GM12878 (cell line): ENCODE results near the gene UBE2C. TPM values are rescaled to one million over a fixed set of nuclear protein-coding genes. Genes with fewer than 3 reads are reported as not detected.

Source experiments
- ATAC-seq: fragments of 200-7000 bp; cut with Tn5 transposase; 3 replicates; pipeline ENCODE4 v1.9.1; 2020; ENCODE audit warnings: mild to moderate bottlenecking, moderate library complexity
- BruUV-seq: library from RNA; stranded (reverse); fragments of 400-500 nt; replicated peaks from 2 replicates; lab custom pipeline; 2021; lab: Mats Ljungman, UMichigan
- CTCF ChIA-PET: fragments of 300-600 bp; sonication (Branson Sonifier 250); formaldehyde crosslinking; extraction: SDS; loops from one replicate; lab custom pipeline; 2021; ENCODE audit warnings: inconsistent platforms; lab: Yijun Ruan, JAX
- POLR2A ChIA-PET: fragments of 350-600 bp; formaldehyde crosslinking; extraction: SDS; loops from one replicate; lab custom pipeline; 2021; ENCODE audit warnings: inconsistent platforms; lab: Charles Lee
- RAD21 ChIA-PET: fragments of 300-600 bp; sonication (Branson Sonifier 250); formaldehyde crosslinking; loops from one replicate; lab custom pipeline; 2023; ENCODE audit warnings: antibody characterized with exemption; ENCODE audit not compliant: unreplicated experiment; lab: Charles Lee
- SMC1A ChIA-PET: fragments of 300-600 bp; sonication (Branson Sonifier 250); formaldehyde crosslinking; loops from one replicate; lab custom pipeline; 2023; ENCODE audit not compliant: unreplicated experiment, uncharacterized antibody; lab: Charles Lee
- DNase-seq: peaks from one replicate; pipeline ENCODE4 v3.0.0-alpha.2; 2011; ENCODE audit warnings: low read depth, low spot score
- FAIRE-seq: peaks from 3 replicates; lab custom pipeline; 2011; peaks lifted over from hg19 to GRCh38; lab: Jason Lieb, UNC
- H2AFZ ChIP-seq: 2 replicates; pipeline ENCODE4 v1.6.0; 2011; ENCODE audit warnings: low read depth, low read length, control low read depth; ENCODE audit not compliant: control insufficient read depth
- H3K27ac ChIP-seq: 2 replicates; pipeline ENCODE4 v1.5.1; 2011; ENCODE audit warnings: control low read depth; ENCODE audit not compliant: control insufficient read depth, insufficient read depth
- H3K27me3 ChIP-seq, 2 experiments: replicated peaks in 1 of 2; 2 replicates each; pipeline versions ENCODE4 v1.6.0 to v1.6.1; 2011; ENCODE audit warnings: low read length in 1 of 2; ENCODE audit not compliant: control insufficient read depth in 2 of 2, insufficient read depth in 2 of 2
- H3K36me3 ChIP-seq, 2 experiments: 2 replicates each; pipeline ENCODE4 v1.5.1; 2011; ENCODE audit warnings: low read length in 1 of 2; ENCODE audit not compliant: control insufficient read depth in 2 of 2, insufficient read depth in 2 of 2
- H3K4me1 ChIP-seq: 2 replicates; pipeline ENCODE4 v1.6.1; 2011; ENCODE audit warnings: mild to moderate bottlenecking, low read length, moderate library complexity, mixed read lengths; ENCODE audit not compliant: control insufficient read depth, insufficient read depth
- H3K4me2 ChIP-seq: 2 replicates; pipeline ENCODE4 v1.6.0; 2011; ENCODE audit warnings: control low read depth; ENCODE audit not compliant: control insufficient read depth, insufficient read depth
- H3K4me3 ChIP-seq: fragments of 200-600 bp; sonication (generic); 2 replicates; pipeline ENCODE4 v1.5.1; 2016
- H3K79me2 ChIP-seq: 2 replicates; pipeline ENCODE4 v1.6.0; 2011; ENCODE audit warnings: low read length; ENCODE audit not compliant: control insufficient read depth, insufficient read depth
- H3K9ac ChIP-seq: 2 replicates; pipeline ENCODE4 v1.8.0; 2011; ENCODE audit warnings: low read length, control low read depth, mixed read lengths; ENCODE audit not compliant: control insufficient read depth, insufficient read depth
- H3K9me3 ChIP-seq: replicated peaks from 3 replicates; pipeline ENCODE4 v1.5.1; 2011; ENCODE audit warnings: mild to moderate bottlenecking, low read length; ENCODE audit not compliant: control insufficient read depth, insufficient read depth
- H4K20me1 ChIP-seq: 2 replicates; pipeline ENCODE4 v1.6.0; 2011; ENCODE audit not compliant: control insufficient read depth, insufficient read depth
- ATF7 ChIP-seq: fragments of 450-650 bp; IDR thresholded peaks from 2 replicates; pipeline ENCODE4 v1.6.1; 2016; ENCODE audit warnings: low read depth, mild to moderate bottlenecking
- POLR2A ChIP-seq: IDR thresholded peaks from 2 replicates; pipeline ENCODE4 v1.6.1; 2011; ENCODE audit warnings: low read depth, mild to moderate bottlenecking, low read length
- TBL1XR1 ChIP-seq: IDR thresholded peaks from 2 replicates; pipeline ENCODE4 v1.6.1; 2012; ENCODE audit warnings: low read depth, low read length, improper control_type of control experiment
- ZNF384 ChIP-seq: IDR thresholded peaks from 2 replicates; pipeline ENCODE4 v1.6.1; 2012; ENCODE audit warnings: low read depth, mild to moderate bottlenecking, low read length, improper control_type of control experiment, borderline replicate concordance
- WGBS: methylation state at CpG from one replicate; pipeline ENCODE4 v1.1.6; 2016; ENCODE audit warnings: low lambda C conversion rate; ENCODE audit not compliant: insufficient replicate concordance, insufficient coverage; ENCODE audit errors: missing lambda C conversion rate; 5-methylcytosine and 5-hydroxymethylcytosine counted together
- in situ Hi-C: fragments of 300-500 bp; cut with MboI; formaldehyde crosslinking; loops from 9 replicates; pipeline ENCODE4 v1.14.3; 2018; ENCODE audit warnings: mixed read lengths
- intact Hi-C: fragments of 100-400 bp; cut with micrococcal nuclease; formaldehyde crosslinking; loops from one replicate; pipeline ENCODE4 v1.14.2; 2022; ENCODE audit not compliant: unreplicated experiment
- polyA plus RNA-seq, 11 experiments: library from polyadenylated mRNA; depleted of rRNA in 4 of 11; unstranded in 6 of 11; stranded (reverse) in 5 of 11; fragments of >200 nt; fragmentation: Nextera tagmentation in 4 of 11; fragmentation: Illumina TruSeq in 1 of 11; extraction: Ambion mirVana in 4 of 11; extraction: Trizol in 1 of 11; gene quantifications; 1 replicate in 1 of 11; 2 replicates in 10 of 11; pipeline versions ENCODE4 v1.2.1 to v1.2.3, GENCODE V29; 2011 to 2016; ENCODE audit warnings: inconsistent platforms in 2 of 11, missing spikeins in 2 of 11, low read depth in 1 of 11
- total RNA-seq, 4 experiments: library from RNA; depleted of rRNA in 3 of 4; stranded (reverse); fragments of >200 nt in 3 of 4; fragmentation: Illumina TruSeq in 1 of 4; extraction: Trizol in 1 of 4; gene quantifications; 2 replicates each; pipeline versions ENCODE4 v1.2.1 to v1.2.3, GENCODE V29; 2013 to 2021
- TF ChIP-seq, protein P1 (sequence below): fragments of 150-350 bp; IDR thresholded peaks from 2 replicates; pipeline ENCODE4 v1.6.1; 2016; ENCODE audit warnings: low read depth, low read length
- TF ChIP-seq, protein P2 (sequence below): fragments of 450-650 bp; IDR thresholded peaks from 2 replicates; pipeline ENCODE4 v1.6.1; 2017; ENCODE audit warnings: mild to moderate bottlenecking, low read depth, inconsistent platforms; ENCODE audit not compliant: poor library complexity, severe bottlenecking

Gene UBE2C
- total and polyA plus RNA-seq, 10 of the 15 experiments (the other 5 are each of a cell fraction or from before 2014, with no cell fraction given), result 86.2 to 412 (median 176) TPM

DNA sequence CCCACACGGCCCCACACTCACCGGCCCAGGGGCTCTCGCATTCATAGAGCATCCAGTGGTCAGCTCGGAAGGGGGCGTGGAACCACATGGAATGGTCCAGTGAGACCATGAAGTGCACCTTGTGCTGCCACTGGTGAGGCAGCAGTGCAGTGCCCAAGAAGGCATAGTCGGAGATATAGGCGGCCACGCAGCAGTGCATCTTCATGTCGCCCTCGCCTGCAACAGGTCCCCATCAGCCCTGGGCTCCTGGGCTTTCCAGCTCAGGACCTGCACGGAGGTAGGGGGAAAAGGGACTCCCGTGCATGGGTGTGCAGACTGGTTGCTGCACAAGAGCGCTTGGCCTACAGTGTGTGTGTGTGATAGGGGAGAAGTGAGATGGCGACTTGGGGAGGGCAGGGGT lies 31.1 kb downstream of the UBE2C start:
- FAIRE-seq, result no peak
- H3K4me1 ChIP-seq, result peaks cover 14% of the 10 kb centered on the region
- no peaks in the 10 kb centered on the region for H3K9me3 ChIP-seq
- no peak overlapping the region for H3K4me2 ChIP-seq
- WGBS, result 96% methylated on average over 14 of the region's 14 CpGs
- no peak overlapping the region for H3K4me3 ChIP-seq
- ChIA-PET POLR2A (interaction anchor here (1.3 kb wide), 1 partner anchor 38 kb away, joined by 3 read pairs; the partner anchor contains the start of gene ZSWIM1), SMC1A (interaction anchor here (1.7 kb wide), 1 partner anchor 9 kb away, joined by 4 read pairs; no protein-coding TSS in a partner anchor), CTCF (interaction anchor here (3.8 kb wide), 1 partner anchor 127 kb away, joined by 18 read pairs; no protein-coding TSS in a partner anchor), RAD21 (no interaction called here)
- TF ChIP-seq POLR2A (0 out of 2 replicates have a peak, but pooled peaks have one; percentile 16), TBL1XR1 (no peak)
- BruUV-seq, result no TSS peak
- peaks cover 5 to 12% of the 10 kb centered on the region in 2 experiments for H3K36me3 ChIP-seq
- ATAC-seq, result no peak
- in situ Hi-C loops, result no loop called here
- no peak overlapping the region for H2AFZ ChIP-seq
- H3K27me3 ChIP-seq, result no peaks in the 10 kb centered on the region
- no peak overlapping the region for H3K27ac ChIP-seq
- DNase-seq, result no peak
- no peaks in the 10 kb centered on the region for H4K20me1 ChIP-seq
- no peaks in the 10 kb centered on the region for H3K79me2 ChIP-seq
- H3K9ac ChIP-seq, result no peak overlapping the region
- intact Hi-C loops, result no loop called here

DNA sequence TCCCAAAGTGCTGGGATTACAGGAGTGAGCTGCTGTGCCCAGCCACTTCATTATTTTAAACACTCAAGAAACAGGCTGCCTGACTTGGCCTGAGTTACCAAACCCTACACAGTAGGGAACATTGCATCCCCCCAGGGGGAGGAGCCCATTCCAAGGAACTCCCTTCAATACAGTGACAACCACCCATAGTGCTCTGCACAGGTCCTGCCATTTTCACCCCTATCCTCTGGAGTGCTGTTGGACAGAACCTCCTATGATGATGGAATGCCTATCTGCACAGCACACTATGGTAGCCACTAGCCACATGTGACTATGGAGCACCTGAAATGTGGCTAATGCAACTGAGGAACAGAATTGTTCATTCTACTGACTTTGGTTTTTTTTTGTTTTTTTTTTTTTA lies 33.0 kb downstream of the UBE2C start:
- no peak overlapping the region for H3K27ac ChIP-seq
- CTCF ChIA-PET, result no interaction called here
- POLR2A ChIA-PET, result no interaction called here
- no peak overlapping the region for H3K4me2 ChIP-seq
- H3K9ac ChIP-seq, result no peak overlapping the region
- H3K27me3 ChIP-seq, result no peaks in the 10 kb centered on the region
- intact Hi-C loops, result no loop called here
- RAD21 ChIA-PET, result no interaction called here
- peaks cover 5 to 12% of the 10 kb centered on the region in 2 experiments for H3K36me3 ChIP-seq
- H4K20me1 ChIP-seq, result no peaks in the 10 kb centered on the region
- no TSS peak for BruUV-seq
- TF ChIP-seq ZNF384, result no peak
- TF ChIP-seq, protein P1, sequence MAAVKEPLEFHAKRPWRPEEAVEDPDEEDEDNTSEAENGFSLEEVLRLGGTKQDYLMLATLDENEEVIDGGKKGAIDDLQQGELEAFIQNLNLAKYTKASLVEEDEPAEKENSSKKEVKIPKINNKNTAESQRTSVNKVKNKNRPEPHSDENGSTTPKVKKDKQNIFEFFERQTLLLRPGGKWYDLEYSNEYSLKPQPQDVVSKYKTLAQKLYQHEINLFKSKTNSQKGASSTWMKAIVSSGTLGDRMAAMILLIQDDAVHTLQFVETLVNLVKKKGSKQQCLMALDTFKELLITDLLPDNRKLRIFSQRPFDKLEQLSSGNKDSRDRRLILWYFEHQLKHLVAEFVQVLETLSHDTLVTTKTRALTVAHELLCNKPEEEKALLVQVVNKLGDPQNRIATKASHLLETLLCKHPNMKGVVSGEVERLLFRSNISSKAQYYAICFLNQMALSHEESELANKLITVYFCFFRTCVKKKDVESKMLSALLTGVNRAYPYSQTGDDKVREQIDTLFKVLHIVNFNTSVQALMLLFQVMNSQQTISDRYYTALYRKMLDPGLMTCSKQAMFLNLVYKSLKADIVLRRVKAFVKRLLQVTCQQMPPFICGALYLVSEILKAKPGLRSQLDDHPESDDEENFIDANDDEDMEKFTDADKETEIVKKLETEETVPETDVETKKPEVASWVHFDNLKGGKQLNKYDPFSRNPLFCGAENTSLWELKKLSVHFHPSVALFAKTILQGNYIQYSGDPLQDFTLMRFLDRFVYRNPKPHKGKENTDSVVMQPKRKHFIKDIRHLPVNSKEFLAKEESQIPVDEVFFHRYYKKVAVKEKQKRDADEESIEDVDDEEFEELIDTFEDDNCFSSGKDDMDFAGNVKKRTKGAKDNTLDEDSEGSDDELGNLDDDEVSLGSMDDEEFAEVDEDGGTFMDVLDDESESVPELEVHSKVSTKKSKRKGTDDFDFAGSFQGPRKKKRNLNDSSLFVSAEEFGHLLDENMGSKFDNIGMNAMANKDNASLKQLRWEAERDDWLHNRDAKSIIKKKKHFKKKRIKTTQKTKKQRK, result no peak
- TF ChIP-seq, protein P2, sequence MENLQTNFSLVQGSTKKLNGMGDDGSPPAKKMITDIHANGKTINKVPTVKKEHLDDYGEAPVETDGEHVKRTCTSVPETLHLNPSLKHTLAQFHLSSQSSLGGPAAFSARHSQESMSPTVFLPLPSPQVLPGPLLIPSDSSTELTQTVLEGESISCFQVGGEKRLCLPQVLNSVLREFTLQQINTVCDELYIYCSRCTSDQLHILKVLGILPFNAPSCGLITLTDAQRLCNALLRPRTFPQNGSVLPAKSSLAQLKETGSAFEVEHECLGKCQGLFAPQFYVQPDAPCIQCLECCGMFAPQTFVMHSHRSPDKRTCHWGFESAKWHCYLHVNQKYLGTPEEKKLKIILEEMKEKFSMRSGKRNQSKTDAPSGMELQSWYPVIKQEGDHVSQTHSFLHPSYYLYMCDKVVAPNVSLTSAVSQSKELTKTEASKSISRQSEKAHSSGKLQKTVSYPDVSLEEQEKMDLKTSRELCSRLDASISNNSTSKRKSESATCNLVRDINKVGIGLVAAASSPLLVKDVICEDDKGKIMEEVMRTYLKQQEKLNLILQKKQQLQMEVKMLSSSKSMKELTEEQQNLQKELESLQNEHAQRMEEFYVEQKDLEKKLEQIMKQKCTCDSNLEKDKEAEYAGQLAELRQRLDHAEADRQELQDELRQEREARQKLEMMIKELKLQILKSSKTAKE, result no peak
- TF ChIP-seq ATF7, result no peak
- in situ Hi-C loops, result no loop called here
- SMC1A ChIA-PET, result interaction anchor here (1.1 kb wide), 1 partner anchor 46 kb away, joined by 4 read pairs; no protein-coding TSS in a partner anchor
- no peak for FAIRE-seq
- H3K4me3 ChIP-seq, result no peak overlapping the region
- H3K4me1 ChIP-seq, result peaks cover 14% of the 10 kb centered on the region
- no peak overlapping the region for H2AFZ ChIP-seq
- no peak for DNase-seq
- no peak for ATAC-seq
- H3K79me2 ChIP-seq, result no peaks in the 10 kb centered on the region
- no peaks in the 10 kb centered on the region for H3K9me3 ChIP-seq
